Measurements from ENCODE around the gene HIVEP2.

The HIVEP2 gene

GRCh38 chr6:142934106-142934505 lies 10.9 kb downstream of the HIVEP2 start:
- no peaks in the 10 kb centered on the region; the same call in 1 of the 2 replicates for H3K4me1 ChIP-seq (ENCODE audit: control insufficient read depth, insufficient read depth, low read length)
- no peak overlapping the region for H3K4me3 ChIP-seq (ENCODE audit: low read depth, low read length)
- H3K9me3 ChIP-seq (ENCODE audit: control insufficient read depth, insufficient read depth, low read length) = no peaks in the 10 kb centered on the region
- H3K36me3 ChIP-seq (ENCODE audit: control insufficient read depth, insufficient read depth, low read length) = no peaks in the 10 kb centered on the region
- no peak overlapping the region for H3K9ac ChIP-seq (ENCODE audit: low read depth, low read length)
- H3K27ac ChIP-seq (ENCODE audit: low read depth, low read length) = no peak overlapping the region
- no peaks in the 10 kb centered on the region for H3K27me3 ChIP-seq (ENCODE audit: control insufficient read depth, insufficient read depth, low read length)

GRCh38 chr6:142933701-142934100 lies 11.3 kb downstream of the HIVEP2 start:
- H3K27ac ChIP-seq (ENCODE audit: low read depth, low read length) = no peak overlapping the region
- H3K27me3 ChIP-seq (ENCODE audit: control insufficient read depth, insufficient read depth, low read length) = peaks cover 3% of the 10 kb centered on the region; the same call in 1 of the 2 replicates
- no peaks in the 10 kb centered on the region for H3K36me3 ChIP-seq (ENCODE audit: control insufficient read depth, insufficient read depth, low read length)
- H3K4me1 ChIP-seq (ENCODE audit: control insufficient read depth, insufficient read depth, low read length) = no peaks in the 10 kb centered on the region; the same call in 1 of the 2 replicates
- no peaks in the 10 kb centered on the region for H3K9me3 ChIP-seq (ENCODE audit: control insufficient read depth, insufficient read depth, low read length)
- H3K4me3 ChIP-seq (ENCODE audit: low read depth, low read length) = no peak overlapping the region
- no peak overlapping the region for H3K9ac ChIP-seq (ENCODE audit: low read depth, low read length)

DNA sequence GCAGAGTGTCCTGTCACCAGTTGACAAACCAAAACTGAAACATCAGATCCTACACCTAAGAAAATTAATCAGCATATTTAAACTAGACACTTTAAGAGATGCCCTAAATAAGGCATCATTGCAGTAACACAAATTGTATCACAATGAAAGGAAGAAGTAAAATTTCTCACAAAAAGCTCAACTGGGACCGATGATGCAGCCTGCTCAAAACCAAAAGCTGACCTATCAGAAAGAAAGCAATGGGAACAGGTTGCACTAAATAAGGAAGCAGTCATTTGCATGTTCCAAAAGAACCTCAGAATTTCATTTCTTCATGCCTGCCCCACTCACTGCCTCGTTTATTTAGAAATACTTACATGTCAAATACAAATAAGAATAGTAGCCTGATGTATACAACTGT lies 12.1 kb downstream of the HIVEP2 start:
- Histone ChIP-seq H3K4me3 (ENCODE audit: low read depth, low read length) (no peak overlapping the region), H3K9me3 (ENCODE audit: control insufficient read depth, insufficient read depth, low read length) (no peaks in the 10 kb centered on the region), H3K27ac (ENCODE audit: low read depth, low read length) (no peak overlapping the region), H3K27me3 (ENCODE audit: control insufficient read depth, insufficient read depth, low read length) (peaks cover 10% of the 10 kb centered on the region), H3K36me3 (ENCODE audit: control insufficient read depth, insufficient read depth, low read length) (no peaks in the 10 kb centered on the region), H3K9ac (ENCODE audit: low read depth, low read length) (no peak overlapping the region), H3K4me1 (ENCODE audit: control insufficient read depth, insufficient read depth, low read length) (peaks cover 2% of the 10 kb centered on the region; the same call in 1 of the 2 replicates)

GRCh38 chr6:142929751-142930358 lies 15.1 kb downstream of the HIVEP2 start:
- no peaks in the 10 kb centered on the region for H3K36me3 ChIP-seq (ENCODE audit: control insufficient read depth, insufficient read depth, low read length)
- H3K4me3 ChIP-seq (ENCODE audit: low read depth, low read length) = no peak overlapping the region
- peaks cover 19% of the 10 kb centered on the region; the same call in 1 of the 2 replicates for H3K4me1 ChIP-seq (ENCODE audit: control insufficient read depth, insufficient read depth, low read length)
- no peak overlapping the region for H3K27ac ChIP-seq (ENCODE audit: low read depth, low read length)
- no peaks in the 10 kb centered on the region for H3K9me3 ChIP-seq (ENCODE audit: control insufficient read depth, insufficient read depth, low read length)
- H3K9ac ChIP-seq (ENCODE audit: low read depth, low read length) = no peak overlapping the region
- H3K27me3 ChIP-seq (ENCODE audit: control insufficient read depth, insufficient read depth, low read length) = peaks cover 17% of the 10 kb centered on the region

- Histone ChIP-seq H3K4me3 (ENCODE audit: low read depth, low read length) (no peak overlapping the region), H3K9ac (ENCODE audit: low read depth, low read length) (no peak overlapping the region), H3K4me1 (ENCODE audit: control insufficient read depth, insufficient read depth, low read length) (peaks cover 26% of the 10 kb centered on the region; the same call in 1 of the 2 replicates), H3K9me3 (ENCODE audit: control insufficient read depth, insufficient read depth, low read length) (no peaks in the 10 kb centered on the region), H3K36me3 (ENCODE audit: control insufficient read depth, insufficient read depth, low read length) (no peaks in the 10 kb centered on the region), H3K27ac (ENCODE audit: low read depth, low read length) (no peak overlapping the region), H3K27me3 (ENCODE audit: control insufficient read depth, insufficient read depth, low read length) (peaks cover 17% of the 10 kb centered on the region)
Observed at GRCh38 chr6:142927904-142928303, 17.1 kb downstream of the HIVEP2 start.

DNA sequence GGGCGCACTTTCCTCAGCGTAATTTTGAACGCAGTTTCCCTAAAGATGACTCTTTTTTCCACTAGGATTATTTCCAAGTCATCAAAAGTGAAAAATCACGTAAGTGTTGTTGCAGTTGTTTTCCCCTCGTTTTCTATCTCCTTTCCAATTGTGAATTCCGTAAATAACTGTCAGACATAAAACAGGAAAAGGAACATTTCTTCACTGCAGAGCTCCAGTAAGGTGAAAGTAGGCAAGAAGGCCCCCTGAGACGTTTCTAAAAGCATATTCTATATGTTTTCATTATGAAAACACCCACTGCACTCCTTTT lies 17.8 kb downstream of the HIVEP2 start:
- Histone ChIP-seq H3K27me3 (ENCODE audit: control insufficient read depth, insufficient read depth, low read length) (peaks cover 17% of the 10 kb centered on the region), H3K4me3 (ENCODE audit: low read depth, low read length) (peak overlapping the region; percentile 58), H3K9ac (ENCODE audit: low read depth, low read length) (peak overlapping the region; percentile 1; the same call in 1 of the 2 replicates), H3K9me3 (ENCODE audit: control insufficient read depth, insufficient read depth, low read length) (no peaks in the 10 kb centered on the region), H3K36me3 (ENCODE audit: control insufficient read depth, insufficient read depth, low read length) (no peaks in the 10 kb centered on the region), H3K4me1 (ENCODE audit: control insufficient read depth, insufficient read depth, low read length) (peaks cover 30% of the 10 kb centered on the region), H3K27ac (ENCODE audit: low read depth, low read length) (peak overlapping the region; percentile 66)

- Histone ChIP-seq H3K9ac (ENCODE audit: low read depth, low read length) (peak overlapping the region; percentile 1), H3K36me3 (ENCODE audit: control insufficient read depth, insufficient read depth, low read length) (no peaks in the 10 kb centered on the region), H3K4me3 (ENCODE audit: low read depth, low read length) (peak overlapping the region; percentile 58), H3K27me3 (ENCODE audit: control insufficient read depth, insufficient read depth, low read length) (peaks cover 17% of the 10 kb centered on the region), H3K9me3 (ENCODE audit: control insufficient read depth, insufficient read depth, low read length) (no peaks in the 10 kb centered on the region), H3K27ac (ENCODE audit: low read depth, low read length) (peak overlapping the region; percentile 66), H3K4me1 (ENCODE audit: control insufficient read depth, insufficient read depth, low read length) (peaks cover 30% of the 10 kb centered on the region)
Observed at GRCh38 chr6:142926494-142927270, 18.3 kb downstream of the HIVEP2 start.

GRCh38 chr6:142926177-142926493 lies 18.8 kb downstream of the HIVEP2 start:
- Histone ChIP-seq H3K9me3 (ENCODE audit: control insufficient read depth, insufficient read depth, low read length) (no peaks in the 10 kb centered on the region), H3K4me1 (ENCODE audit: control insufficient read depth, insufficient read depth, low read length) (peaks cover 30% of the 10 kb centered on the region), H3K27ac (ENCODE audit: low read depth, low read length) (peak overlapping the region; percentile 66), H3K4me3 (ENCODE audit: low read depth, low read length) (peak overlapping the region; percentile 58), H3K27me3 (ENCODE audit: control insufficient read depth, insufficient read depth, low read length) (peaks cover 17% of the 10 kb centered on the region), H3K9ac (ENCODE audit: low read depth, low read length) (peak overlapping the region; percentile 1; the same call in 1 of the 2 replicates), H3K36me3 (ENCODE audit: control insufficient read depth, insufficient read depth, low read length) (no peaks in the 10 kb centered on the region)

GRCh38 chr6:142925575-142926110 lies 19.3 kb downstream of the HIVEP2 start:
- Histone ChIP-seq H3K9ac (ENCODE audit: low read depth, low read length) (no peak overlapping the region), H3K36me3 (ENCODE audit: control insufficient read depth, insufficient read depth, low read length) (no peaks in the 10 kb centered on the region), H3K9me3 (ENCODE audit: control insufficient read depth, insufficient read depth, low read length) (no peaks in the 10 kb centered on the region), H3K27ac (ENCODE audit: low read depth, low read length) (no peak overlapping the region), H3K4me1 (ENCODE audit: control insufficient read depth, insufficient read depth, low read length) (peaks cover 30% of the 10 kb centered on the region), H3K27me3 (ENCODE audit: control insufficient read depth, insufficient read depth, low read length) (peaks cover 17% of the 10 kb centered on the region), H3K4me3 (ENCODE audit: low read depth, low read length) (no peak overlapping the region)

DNA sequence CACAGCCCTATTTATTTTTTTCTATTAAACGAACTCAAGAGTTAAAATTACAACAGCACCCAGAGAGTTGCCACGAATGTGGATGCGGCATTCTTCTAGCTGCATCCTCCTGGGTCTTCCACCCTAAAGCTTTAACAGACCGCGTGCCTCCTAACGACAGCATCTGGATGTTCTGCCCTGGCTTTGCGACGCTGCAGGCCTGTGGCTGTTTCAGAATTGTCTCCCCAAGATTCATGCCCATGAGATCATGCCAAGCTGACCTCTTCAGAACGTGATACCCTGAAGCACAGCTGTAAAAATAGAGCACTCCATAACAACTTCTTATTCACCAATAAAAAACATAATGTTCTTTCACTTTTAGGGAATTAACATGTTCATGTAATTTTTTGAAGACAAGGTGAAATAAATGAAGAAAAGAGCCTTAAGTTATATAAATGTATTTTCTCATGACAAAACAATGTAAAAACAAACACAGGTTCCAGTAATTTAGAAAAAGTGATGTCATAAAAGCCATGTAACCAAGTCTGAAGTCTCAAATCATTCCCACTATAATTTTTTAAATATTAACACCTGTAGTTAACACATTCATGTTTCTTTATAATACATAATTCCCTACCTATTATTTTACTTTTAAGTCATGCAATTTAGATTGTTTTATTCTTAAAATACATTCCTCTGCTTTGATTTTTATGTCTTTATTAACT lies 26.5 kb downstream of the HIVEP2 start:
- Histone ChIP-seq H3K9ac (ENCODE audit: low read depth, low read length) (no peak overlapping the region), H3K4me1 (ENCODE audit: control insufficient read depth, insufficient read depth, low read length) (peaks cover 4% of the 10 kb centered on the region; the same call in 1 of the 2 replicates), H3K27ac (ENCODE audit: low read depth, low read length) (no peak overlapping the region), H3K4me3 (ENCODE audit: low read depth, low read length) (no peak overlapping the region), H3K9me3 (ENCODE audit: control insufficient read depth, insufficient read depth, low read length) (no peaks in the 10 kb centered on the region), H3K36me3 (ENCODE audit: control insufficient read depth, insufficient read depth, low read length) (no peaks in the 10 kb centered on the region), H3K27me3 (ENCODE audit: control insufficient read depth, insufficient read depth, low read length) (no peaks in the 10 kb centered on the region)

DNA sequence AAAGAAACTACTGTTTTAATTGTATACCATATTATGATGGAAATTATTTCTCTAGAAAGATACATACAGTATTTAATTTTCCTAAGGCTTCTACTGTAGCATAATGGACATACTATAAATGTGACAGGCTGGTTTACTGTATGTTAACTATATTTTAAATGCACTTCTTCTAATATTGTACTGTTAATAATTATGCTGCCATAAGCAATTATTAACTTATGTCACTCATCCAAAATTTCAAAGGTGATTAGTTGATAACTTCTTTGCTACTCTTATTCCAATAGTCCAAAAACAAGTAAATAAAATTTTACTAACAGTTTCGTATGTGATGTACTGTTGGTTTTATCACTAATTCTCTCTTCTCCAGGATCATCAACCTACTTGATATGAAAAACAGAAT lies 28.1 kb downstream of the HIVEP2 start:
- no peaks in the 10 kb centered on the region for H3K36me3 ChIP-seq (ENCODE audit: control insufficient read depth, insufficient read depth, low read length)
- peaks cover 7% of the 10 kb centered on the region for H3K4me1 ChIP-seq (ENCODE audit: control insufficient read depth, insufficient read depth, low read length)
- no peak overlapping the region for H3K9ac ChIP-seq (ENCODE audit: low read depth, low read length)
- H3K27ac ChIP-seq (ENCODE audit: low read depth, low read length) = no peak overlapping the region
- no peak overlapping the region for H3K4me3 ChIP-seq (ENCODE audit: low read depth, low read length)
- H3K27me3 ChIP-seq (ENCODE audit: control insufficient read depth, insufficient read depth, low read length) = no peaks in the 10 kb centered on the region
- peaks cover 4% of the 10 kb centered on the region; the same call in 1 of the 2 replicates for H3K9me3 ChIP-seq (ENCODE audit: control insufficient read depth, insufficient read depth, low read length)
